CD4-positive, alpha-beta T cell (primary cell): Measurements from ENCODE around the gene RCOR3. TPM values are rescaled to one million over a fixed set of nuclear protein-coding genes. Genes with fewer than 3 reads are reported as not detected.
A peak's percentile ranks its signal among the peaks of the same experiment; 100 is the strongest.

Experiments used
- ATAC-seq: fragments of 200-7000 bp; cut with Tn5 transposase; one replicate; pipeline ENCODE4 v1.10.0; 2022; ENCODE audit warnings: mild to moderate bottlenecking; ENCODE audit not compliant: poor library complexity
- CTCF ChIA-PET: fragments of 350-600 bp; sonication (Branson Sonifier 250); formaldehyde crosslinking; loops from one replicate; lab custom pipeline; 2021; ENCODE audit warnings: antibody characterized with exemption, inconsistent platforms; lab: Charles Lee
- POLR2A ChIA-PET: fragments of 350-600 bp; sonication (Branson Sonifier 250); formaldehyde crosslinking; loops from one replicate; lab custom pipeline; 2021; ENCODE audit warnings: antibody characterized with exemption, inconsistent platforms; lab: Charles Lee
- DNase-seq, 14 experiments: peaks; one replicate each; pipeline ENCODE4 v3.0.0-alpha.2; 2013 to 2020; ENCODE audit warnings: mixed read lengths in 2 of 14
- H3K27ac ChIP-seq, 2 donors: one replicate each; pipeline versions ENCODE4 v1.5.1 to v1.7.0; 2013; ENCODE audit warnings: low read length in 2 of 2, low read depth in 1 of 2, mild to moderate bottlenecking in 1 of 2
- H3K27me3 ChIP-seq, 2 experiments: 1 replicate in 1 of 2; 2 replicates in 1 of 2; pipeline versions ENCODE4 v1.6.1 to v1.7.0; 2013; ENCODE audit warnings: low read length in 2 of 2, control low read depth in 1 of 2, mild to moderate bottlenecking in 1 of 2, moderate library complexity in 1 of 2; ENCODE audit not compliant: insufficient read depth in 2 of 2, control insufficient read depth in 1 of 2
- H3K36me3 ChIP-seq: one replicate; pipeline ENCODE4 v1.6.1; 2013; ENCODE audit warnings: low read length, control low read depth; ENCODE audit not compliant: insufficient read depth
- H3K4me1 ChIP-seq: one replicate; pipeline ENCODE4 v1.6.1; 2013; ENCODE audit warnings: low read length, control low read depth; ENCODE audit not compliant: insufficient read depth
- H3K4me3 ChIP-seq: one replicate; pipeline ENCODE4 v1.5.1; 2013; ENCODE audit warnings: mild to moderate bottlenecking, low read length, moderate library complexity
- H3K9me3 ChIP-seq, 2 experiments: 1 replicate in 1 of 2; 2 replicates in 1 of 2; pipeline versions ENCODE4 v1.6.1 to v1.7.0; 2013; ENCODE audit warnings: low read length in 2 of 2, mild to moderate bottlenecking in 2 of 2, control low read depth in 1 of 2, moderate library complexity in 1 of 2; ENCODE audit not compliant: control insufficient read depth in 1 of 2, insufficient read depth in 1 of 2
- H3K27ac Mint-ChIP-seq: one replicate; pipeline ENCODE4 v1.8.0; 2020; ENCODE audit warnings: mixed read lengths
- H3K27me3 Mint-ChIP-seq: one replicate; pipeline ENCODE4 v1.8.0; 2021; ENCODE audit warnings: mixed read lengths
- H3K36me3 Mint-ChIP-seq: one replicate; pipeline ENCODE4 v1.8.0; 2021; ENCODE audit warnings: low read depth, mixed read lengths
- H3K4me1 Mint-ChIP-seq: one replicate; pipeline ENCODE4 v1.8.0; 2021; ENCODE audit warnings: low read depth, mixed read lengths
- H3K4me3 Mint-ChIP-seq: one replicate; pipeline ENCODE4 v1.8.0; 2020; ENCODE audit warnings: mild to moderate bottlenecking, mixed read lengths
- H3K9me3 Mint-ChIP-seq: one replicate; pipeline ENCODE4 v1.8.0; 2020; ENCODE audit warnings: mixed read lengths
- CTCF ChIP-seq: fragments of 200-600 bp; IDR thresholded peaks from one replicate; pipeline ENCODE4 v1.8.0; 2022; ENCODE audit warnings: antibody characterized with exemption, mild to moderate bottlenecking
- intact Hi-C, 2 experiments: fragments of 100-400 bp; cut with DNase I in 1 of 2; cut with micrococcal nuclease in 1 of 2; formaldehyde crosslinking; loops; one replicate each; pipeline versions ENCODE4 v1.15.1 to v1.9.0; 2023 to 2025; cut with DNase I, micrococcal nuclease
- total RNA-seq, 174 experiments: library from RNA in 2 of 174; stranded (reverse) in 2 of 174; gene quantifications; one replicate each; pipeline ENCODE4 v1.2.3 and lab custom pipeline; 2021 to 2026

The RCOR3 gene
- total RNA-seq, 2 experiments from 2014 or later = 55.7 to 60.5 TPM

GRCh38 chr1:211335522-211336157, 76.5 kb downstream of the RCOR3 start:
- H3K36me3 ChIP-seq = peaks cover 12% of the 10 kb centered on the region
- H3K27me3 ChIP-seq = no peaks in the 10 kb centered on the region
- no peaks in the 10 kb centered on the region for H3K9me3 Mint-ChIP-seq
- H3K9me3 ChIP-seq = no peaks in the 10 kb centered on the region
- ATAC-seq (peak; percentile 62), DNase-seq (peak in 3 of 14 experiments; percentile 39 to 61 (median 52))
- ChIA-PET POLR2A (interaction anchor here (0.9 to 5.8 kb wide), 5 partner anchors 8 to 77 kb away, joined by 4 to 44 read pairs (median 6); partner anchors contain the start of gene TRAF5), CTCF (interaction anchor here (4.8 kb wide), 1 partner anchor 12 kb away, joined by 25 read pairs; no protein-coding TSS in a partner anchor)
- H3K27ac ChIP-seq = peak overlapping the region; percentile 57 to 60
- H3K36me3 Mint-ChIP-seq = peaks cover 17% of the 10 kb centered on the region
- H3K27me3 Mint-ChIP-seq = no peaks in the 10 kb centered on the region
- H3K4me3 Mint-ChIP-seq = peak overlapping the region; percentile 68
- H3K4me3 ChIP-seq = peak overlapping the region; percentile 30
- intact Hi-C loops = no loop called here
- H3K27ac Mint-ChIP-seq = peak overlapping the region; percentile 83
- H3K4me1 Mint-ChIP-seq = peaks cover 84% of the 10 kb centered on the region
- no peak for TF ChIP-seq CTCF
- H3K4me1 ChIP-seq = peaks cover 98% of the 10 kb centered on the region

GRCh38 chr1:211336161-211336560, 77.0 kb downstream of the RCOR3 start:
- H3K4me1 ChIP-seq = peaks cover 98% of the 10 kb centered on the region

GRCh38 chr1:211336775-211337174, 77.6 kb downstream of the RCOR3 start:
- no peak for ATAC-seq
- Histone ChIP-seq H3K27me3 (no peaks in the 10 kb centered on the region), H3K4me3 (no peak overlapping the region), H3K27ac (peak overlapping the region; percentile 57 to 60), H3K4me1 (peaks cover 98% of the 10 kb centered on the region), H3K9me3 (no peaks in the 10 kb centered on the region), H3K36me3 (peaks cover 10% of the 10 kb centered on the region)
- Mint-ChIP-seq H3K9me3 (no peaks in the 10 kb centered on the region), H3K27ac (peak overlapping the region; percentile 83), H3K36me3 (peaks cover 23% of the 10 kb centered on the region), H3K4me1 (peaks cover 84% of the 10 kb centered on the region), H3K27me3 (no peaks in the 10 kb centered on the region), H3K4me3 (peak overlapping the region; percentile 18)
- intact Hi-C loops = no loop called here
- ChIA-PET CTCF (interaction anchor here (4.8 kb wide), 1 partner anchor 13 kb away, joined by 25 read pairs; no protein-coding TSS in a partner anchor), POLR2A (interaction anchor here (5.8 kb wide), 1 partner anchor 9 kb away, joined by 44 read pairs; the partner anchor contains the start of gene TRAF5)
- no peak for DNase-seq
- no peak for TF ChIP-seq CTCF

More at GRCh38 chr1:211336161-211336560, 77.0 kb downstream of the RCOR3 start:
- no peak for TF ChIP-seq CTCF
- intact Hi-C loops = no loop called here
- H3K4me1 Mint-ChIP-seq = peaks cover 84% of the 10 kb centered on the region
- no peak for DNase-seq
- peak; percentile 8 for ATAC-seq
- H3K4me3 Mint-ChIP-seq = peak overlapping the region; percentile 68
- H3K27ac Mint-ChIP-seq = peak overlapping the region; percentile 83
- peaks cover 17% of the 10 kb centered on the region for H3K36me3 Mint-ChIP-seq
- Histone ChIP-seq H3K4me3 (peak overlapping the region; percentile 30), H3K27me3 (no peaks in the 10 kb centered on the region), H3K9me3 (no peaks in the 10 kb centered on the region), H3K27ac (peak overlapping the region; percentile 57 to 60), H3K36me3 (peaks cover 10% of the 10 kb centered on the region)
- no peaks in the 10 kb centered on the region for H3K27me3 Mint-ChIP-seq
- POLR2A ChIA-PET = interaction anchor here (0.9 to 5.8 kb wide), 5 partner anchors 8 to 78 kb away, joined by 4 to 44 read pairs (median 6); partner anchors contain the start of gene TRAF5
- CTCF ChIA-PET = interaction anchor here (4.8 kb wide), 1 partner anchor 13 kb away, joined by 25 read pairs; no protein-coding TSS in a partner anchor
- H3K9me3 Mint-ChIP-seq = no peaks in the 10 kb centered on the region
